ENCODE data around the gene ZNF554.
A peak's percentile ranks its signal among the peaks of the same experiment; 100 is the strongest.

ZNF554 gene

GRCh38 chr19:2819540-2820111 is at the start of gene ZNF554:
ZNF554 (plus strand) TSS chr19:2819868; CDS start chr19:2820072, 204 bp downstream.
- DNase-seq (ENCODE audit: low read depth), result peak; percentile 97

- DNase-seq (ENCODE audit: low read depth), result no peak
Observed at GRCh38 chr19:2770055-2771013, 49.3 kb upstream of the ZNF554 start.

GRCh38 chr19:2771786-2772674 is 47.6 kb upstream of the ZNF554 start:
- no peak for DNase-seq (ENCODE audit: low read depth)

- DNase-seq (ENCODE audit: low read depth), result no peak
Observed at GRCh38 chr19:2774083-2774679, 45.5 kb upstream of the ZNF554 start.

GRCh38 chr19:2774953-2775555 is 44.6 kb upstream of the ZNF554 start:
- DNase-seq (ENCODE audit: low read depth), result no peak

GRCh38 chr19:2775556-2776430 is 43.9 kb upstream of the ZNF554 start:
- no peak for DNase-seq (ENCODE audit: low read depth)

- no peak for DNase-seq (ENCODE audit: low read depth)
Observed at GRCh38 chr19:2777952-2778683, 41.5 kb upstream of the ZNF554 start.

GRCh38 chr19:2779121-2779740 is 40.4 kb upstream of the ZNF554 start:
- DNase-seq (ENCODE audit: low read depth), result no peak

- DNase-seq (ENCODE audit: low read depth), result no peak
Observed at GRCh38 chr19:2780284-2780683, 39.4 kb upstream of the ZNF554 start.

GRCh38 chr19:2782329-2782935 is 37.2 kb upstream of the ZNF554 start:
- DNase-seq (ENCODE audit: low read depth), result no peak

GRCh38 chr19:2782936-2783780 is 36.5 kb upstream of the ZNF554 start, which contains the start of gene SGTA:
SGTA (minus strand) TSS chr19:2783273; CDS start chr19:2769068, 14,205 bp downstream.
- DNase-seq (ENCODE audit: low read depth), result peak; percentile 98

GRCh38 chr19:2783781-2784145 is 35.9 kb upstream of the ZNF554 start:
- no peak for DNase-seq (ENCODE audit: low read depth)

GRCh38 chr19:2785244-2785997 is 34.2 kb upstream of the ZNF554 start, which contains the start of gene THOP1:
THOP1 (plus strand) TSS chr19:2785503; CDS start chr19:2785663, 160 bp downstream.
- DNase-seq (ENCODE audit: low read depth), result peak; percentile 94

GRCh38 chr19:2787115-2787514 is 32.6 kb upstream of the ZNF554 start:
- DNase-seq (ENCODE audit: low read depth), result no peak

- DNase-seq (ENCODE audit: low read depth), result no peak
Observed at GRCh38 chr19:2788237-2788636, 31.4 kb upstream of the ZNF554 start.

GRCh38 chr19:2790194-2790556 is 29.5 kb upstream of the ZNF554 start:
- DNase-seq (ENCODE audit: low read depth), result no peak
